OCI-LY7 (cell line): Measurements from ENCODE around the gene DAB1.

Source experiments
- CTCF ChIP-seq: fragments of 200-600 bp; sonication (generic); conservative IDR thresholded peaks from 2 replicates; pipeline ENCODE4 v1.5.1; 2014; ENCODE audit warnings: mild to moderate bottlenecking, antibody characterized with exemption, low read length, moderate library complexity, mixed read lengths
- EZH2phosphoT487 ChIP-seq: fragments of 200-600 bp; sonication (generic); IDR thresholded peaks from 2 replicates; pipeline ENCODE4 v1.6.1; 2018; ENCODE audit warnings: low read depth, borderline replicate concordance, mild to moderate bottlenecking, mixed run types, antibody characterized with exemption, low read length, moderate library complexity, mixed read lengths

GRCh38 chr1:57086154-57086553 lies 337.7 kb downstream of the DAB1 start:
- TF ChIP-seq CTCF (no peak), EZH2phosphoT487 (no peak)
